Fibroblast of villous mesenchyme (primary cell): ENCODE results near the gene TLL2. TPM values are rescaled to one million over a fixed set of nuclear protein-coding genes. Genes with fewer than 3 reads are reported as not detected.

Source experiments
- DNase-seq: peaks from one replicate; pipeline ENCODE4 v3.0.0-alpha.2; 2010; ENCODE audit warnings: low read depth
- H3K4me3 ChIP-seq: 2 replicates; pipeline ENCODE4 v1.5.1; 2011; ENCODE audit warnings: low read depth, mild to moderate bottlenecking, low read length
- CTCF ChIP-seq: IDR thresholded peaks from 2 replicates; pipeline ENCODE4 v1.5.1; 2012; ENCODE audit warnings: low read depth, mild to moderate bottlenecking, low read length; ENCODE audit not compliant: insufficient read depth
- total RNA-seq: library from RNA; depleted of rRNA; stranded (reverse); fragments of >200 nt; gene quantifications from 2 replicates; pipeline ENCODE4 v1.2.3, GENCODE V29; 2012

TLL2 gene
- total RNA-seq, 1 donor, result under 0.01 TPM

- no peak overlapping the region for H3K4me3 ChIP-seq
- no peak for DNase-seq
- TF ChIP-seq CTCF, result no peak
Measured at GRCh38 chr10:96427291-96427690, 86.4 kb downstream of the TLL2 start.

GRCh38 chr10:96422525-96422924 is 91.2 kb downstream of the TLL2 start:
- H3K4me3 ChIP-seq, result no peak overlapping the region
- no peak for DNase-seq
- TF ChIP-seq CTCF, result no peak

GRCh38 chr10:96421995-96422394 is 91.7 kb downstream of the TLL2 start:
- H3K4me3 ChIP-seq, result no peak overlapping the region
- TF ChIP-seq CTCF, result no peak
- DNase-seq, result no peak

GRCh38 chr10:96420228-96421009 is 93.3 kb downstream of the TLL2 start:
- DNase-seq, result no peak
- TF ChIP-seq CTCF, result no peak
- no peak overlapping the region for H3K4me3 ChIP-seq

- no peak overlapping the region for H3K4me3 ChIP-seq
- DNase-seq, result no peak
- TF ChIP-seq CTCF, result no peak
Measured at GRCh38 chr10:96419351-96419750, 94.4 kb downstream of the TLL2 start.

GRCh38 chr10:96418582-96418981 is 95.1 kb downstream of the TLL2 start:
- DNase-seq, result no peak

More at GRCh38 chr10:96418582-96418981, 95.1 kb downstream of the TLL2 start:
- H3K4me3 ChIP-seq, result no peak overlapping the region
- no peak for TF ChIP-seq CTCF
